UCSD-AML1 (cell line): ENCODE data around the gene COX6A1.

Experiments used
- DNase-seq: peaks from one replicate; lab custom pipeline; 2025; ENCODE audit not compliant: unreplicated experiment; lab: John Stamatoyannopoulos, UW

Gene COX6A1

DNA sequence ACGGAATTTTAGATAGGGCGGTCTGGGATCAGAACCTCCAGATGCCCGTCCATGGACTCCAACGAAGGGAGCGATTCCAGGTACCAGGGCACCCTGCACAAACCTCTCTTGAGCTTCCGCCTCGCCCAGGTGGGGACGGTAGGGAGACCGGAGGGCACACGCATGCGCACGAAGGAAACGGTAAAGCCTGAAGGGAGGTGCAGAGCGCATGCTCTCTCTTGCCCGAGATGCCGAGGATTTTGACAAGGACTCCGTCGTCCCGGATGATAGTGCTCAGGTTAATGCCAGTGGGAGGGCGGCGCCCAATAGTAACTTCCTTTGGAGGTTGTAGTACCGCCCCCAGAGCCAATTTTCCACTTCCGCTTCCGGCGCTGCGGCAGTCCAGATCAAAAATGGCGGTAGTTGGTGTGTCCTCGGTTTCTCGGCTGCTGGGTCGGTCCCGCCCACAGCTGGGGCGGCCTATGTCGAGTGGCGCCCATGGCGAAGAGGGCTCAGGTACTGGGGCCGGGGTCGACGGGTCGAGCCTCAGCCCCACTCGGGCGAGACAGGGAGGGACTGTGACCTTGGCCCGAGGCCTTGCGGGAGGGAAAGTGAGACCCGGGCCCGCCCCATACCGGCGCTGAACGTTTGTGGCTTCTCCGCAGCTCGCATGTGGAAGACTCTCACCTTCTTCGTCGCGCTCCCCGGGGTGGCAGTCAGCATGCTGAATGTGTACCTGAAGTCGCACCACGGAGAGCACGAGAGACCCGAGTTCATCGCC is at the start of gene COX6A1:
Gene COX6A1 (plus strand): TSS at position 379 of the 760 bp plus-strand sequence. CDS start 14 bp downstream, at position 393.
- peak; percentile 95 for DNase-seq

DNA sequence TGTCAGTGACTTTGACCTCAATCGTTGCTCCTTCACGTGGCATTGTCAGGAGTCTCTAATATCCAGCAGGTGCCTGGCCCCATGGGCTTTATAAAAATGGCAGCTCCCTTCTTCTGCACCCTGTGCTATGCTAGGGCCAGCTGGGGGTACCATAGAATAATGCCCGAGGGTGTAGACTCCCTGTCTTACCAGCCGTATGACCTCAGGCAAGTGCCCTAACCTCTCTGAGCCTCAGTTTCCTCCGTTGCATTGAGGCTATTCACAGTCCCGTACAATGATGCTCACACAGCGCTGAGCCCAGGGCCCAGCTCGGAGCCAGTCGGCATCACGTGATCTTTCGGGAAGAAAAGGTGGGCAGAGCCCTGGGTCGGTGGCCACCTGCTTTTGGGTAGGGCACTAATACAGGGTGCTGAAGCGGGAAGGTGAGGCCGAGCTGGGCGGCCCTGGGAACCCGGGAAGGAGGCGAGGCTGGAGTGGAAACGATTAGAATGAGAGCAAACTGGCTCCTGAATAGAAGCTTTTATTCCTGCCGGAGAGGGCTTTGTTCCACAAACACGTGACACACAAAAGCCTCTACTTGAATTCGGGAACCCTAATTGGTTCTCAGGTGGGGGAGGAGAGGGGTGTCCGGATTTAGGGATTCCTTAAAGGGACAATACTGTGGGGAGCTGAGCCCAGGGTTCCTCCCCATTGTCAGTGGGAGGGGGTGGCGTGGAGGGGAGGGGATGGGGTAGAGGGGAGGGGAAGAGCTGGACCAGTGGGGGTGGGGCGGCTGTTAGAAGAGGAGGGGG is 49.0 kb upstream of the COX6A1 start:
- no peak for DNase-seq

DNA sequence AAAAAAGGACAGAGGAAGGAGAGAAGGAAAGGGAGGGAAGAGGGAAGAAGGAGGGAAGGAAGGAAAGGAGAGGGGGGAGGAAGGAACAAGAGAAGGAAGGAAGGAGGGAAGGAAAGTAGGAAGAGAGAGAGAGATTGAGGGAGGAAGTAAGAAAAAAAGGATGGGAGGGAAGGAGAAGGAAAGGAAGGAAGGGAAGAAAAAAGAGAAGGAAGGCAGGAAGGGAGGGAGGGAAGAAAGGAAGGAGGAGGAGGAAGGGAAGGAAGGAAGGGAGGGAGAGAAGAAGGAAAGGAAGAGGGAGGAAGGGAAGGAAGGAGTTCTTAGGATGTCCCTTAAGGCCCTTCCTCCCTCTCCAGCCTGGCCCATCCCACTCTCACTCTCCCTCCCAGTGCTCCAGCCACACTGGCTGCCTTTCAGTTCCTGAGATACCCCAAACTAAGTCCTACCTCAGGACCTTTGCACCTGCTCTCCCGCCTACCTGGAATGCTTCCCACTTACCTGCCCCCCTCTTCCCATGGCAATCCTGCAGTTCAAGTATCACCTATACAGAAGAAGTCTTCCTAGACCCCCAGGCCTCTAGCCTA is 47.3 kb upstream of the COX6A1 start:
- DNase-seq = no peak

DNA sequence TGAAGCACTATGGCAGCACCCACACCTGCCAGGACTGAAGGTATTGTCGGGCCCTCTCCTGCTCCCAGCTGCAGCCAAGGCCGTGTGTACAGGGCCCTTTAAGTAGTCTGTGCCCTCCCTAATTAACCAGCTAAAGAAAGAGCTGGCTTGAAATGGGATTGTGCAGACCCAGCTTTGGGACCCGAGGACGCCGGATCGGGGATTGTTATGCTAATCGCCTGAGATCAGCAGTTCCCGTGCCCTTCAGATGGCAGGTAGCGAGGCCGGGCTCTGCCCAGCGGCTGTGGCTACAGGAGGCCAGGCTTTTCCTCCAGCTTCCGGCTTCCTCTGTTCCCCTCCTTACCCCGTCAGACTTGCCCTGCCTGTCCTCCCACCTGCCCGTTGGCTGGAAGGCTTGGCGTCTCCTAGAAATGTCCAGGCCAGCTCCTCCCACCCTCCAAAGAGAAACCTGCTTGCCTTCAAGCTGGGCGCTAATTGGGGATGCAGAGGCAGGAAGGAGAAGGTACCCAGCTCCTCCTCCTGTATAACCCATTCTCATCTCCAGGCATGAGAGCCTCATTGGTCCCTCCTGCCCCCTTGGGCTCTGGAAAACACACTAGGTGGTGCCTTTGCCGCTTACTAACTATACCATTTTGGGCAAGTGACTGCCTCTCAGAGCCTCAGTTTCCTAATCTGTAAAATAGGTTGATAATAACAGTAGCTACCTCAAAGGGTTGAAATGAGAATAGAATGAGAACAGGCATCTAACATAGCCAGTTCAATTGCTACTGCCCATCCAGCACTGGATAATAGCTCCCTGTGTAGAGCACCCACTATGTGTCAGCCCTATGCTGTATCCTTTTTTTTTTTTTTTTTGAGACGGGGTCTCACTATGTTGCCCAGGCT is 43.2 kb upstream of the COX6A1 start:
- peak; percentile 23 for DNase-seq

DNA sequence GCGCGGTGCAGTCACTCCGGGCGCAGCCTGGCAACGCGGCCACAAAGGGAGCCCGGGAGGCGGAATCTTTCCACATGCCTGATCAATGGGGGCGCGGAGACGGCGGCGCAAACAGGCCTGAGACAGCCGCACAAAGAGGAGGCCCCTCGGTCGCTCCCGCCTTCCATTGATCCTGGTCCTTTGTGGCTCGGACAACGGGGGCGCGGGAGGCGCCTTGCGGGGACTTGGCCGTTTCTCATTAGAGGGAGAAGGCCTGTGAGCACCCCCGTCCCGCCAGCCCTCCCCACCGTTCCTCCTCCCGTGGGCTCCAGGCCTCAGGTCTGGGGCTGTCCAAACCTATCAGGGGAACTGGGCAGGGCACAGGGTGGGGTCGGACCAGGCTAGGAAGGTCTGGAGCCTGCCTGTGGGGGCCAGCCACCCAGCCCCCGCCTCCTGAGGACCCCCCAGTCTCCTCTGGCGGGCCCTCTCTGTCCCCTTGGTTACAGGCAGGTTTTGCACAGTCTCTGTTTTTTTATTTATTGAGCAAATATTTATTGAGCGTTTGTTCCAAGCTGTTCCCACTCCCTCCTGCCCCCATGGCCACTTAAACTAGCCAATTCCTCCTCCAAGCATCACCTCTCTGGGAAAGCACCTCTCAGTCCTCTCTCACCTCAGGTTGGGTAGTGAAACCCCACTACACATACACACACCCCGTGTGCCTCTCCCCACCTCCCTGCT is 39.9 kb upstream of the COX6A1 start:
- DNase-seq = no peak

DNA sequence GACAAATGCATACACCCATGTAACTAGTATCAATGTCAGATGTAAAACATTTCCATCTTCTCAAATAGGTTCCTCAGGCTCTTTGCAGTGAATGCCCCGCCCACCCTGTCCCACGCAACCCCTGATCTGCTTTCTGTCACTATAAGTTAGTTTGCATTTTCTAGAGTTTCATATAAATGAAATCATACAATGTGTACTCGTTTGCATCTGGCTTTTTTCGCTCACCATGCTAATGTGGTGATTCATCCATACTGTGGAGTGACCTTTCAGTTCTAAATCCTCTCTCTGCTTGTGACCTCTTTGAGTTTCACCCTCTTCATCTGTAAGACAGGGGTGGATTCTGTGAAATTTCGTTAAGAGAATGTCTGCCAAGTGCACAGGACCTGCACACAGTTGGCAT is 38.4 kb upstream of the COX6A1 start:
- no peak for DNase-seq

DNA sequence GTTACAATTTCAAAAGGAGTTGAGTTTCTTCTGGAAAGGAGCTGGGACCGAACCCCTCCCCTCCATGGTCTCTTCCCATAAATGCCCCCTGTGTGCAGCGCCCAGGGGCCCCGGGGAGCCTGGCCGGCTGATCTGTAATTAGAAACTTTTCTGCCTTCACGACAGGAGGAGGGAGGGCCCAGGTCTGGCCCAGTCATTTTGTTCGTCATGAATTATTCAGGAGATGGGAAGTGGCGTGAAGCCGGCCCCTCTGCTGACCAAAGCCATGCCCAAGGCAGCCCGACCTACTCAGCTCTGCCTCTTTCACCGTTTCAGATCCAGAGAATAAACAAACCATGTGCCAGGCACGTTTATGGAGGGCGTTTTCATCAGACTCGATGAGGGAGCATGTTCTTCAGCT is 35.7 kb upstream of the COX6A1 start:
- DNase-seq = no peak

DNA sequence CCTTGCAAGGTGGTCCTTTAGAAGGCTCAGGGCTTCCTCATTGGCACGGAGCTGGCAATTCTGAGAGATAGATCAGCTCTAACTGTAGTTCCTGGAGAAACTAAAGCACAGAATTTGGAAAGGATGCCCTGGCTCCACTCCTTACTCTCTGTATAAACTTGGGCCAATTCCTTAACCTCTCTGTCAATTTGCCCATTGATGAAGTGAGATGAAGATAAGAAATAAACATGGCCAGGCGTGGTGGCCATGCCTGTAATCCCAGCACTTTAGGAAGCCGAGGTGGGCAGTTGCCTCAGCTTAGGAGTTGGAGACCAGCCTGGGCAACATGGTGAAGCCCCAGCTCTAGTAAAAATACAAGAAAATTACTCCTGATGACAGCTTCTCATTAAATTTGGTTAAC is 34.0 kb upstream of the COX6A1 start:
- no peak for DNase-seq

DNA sequence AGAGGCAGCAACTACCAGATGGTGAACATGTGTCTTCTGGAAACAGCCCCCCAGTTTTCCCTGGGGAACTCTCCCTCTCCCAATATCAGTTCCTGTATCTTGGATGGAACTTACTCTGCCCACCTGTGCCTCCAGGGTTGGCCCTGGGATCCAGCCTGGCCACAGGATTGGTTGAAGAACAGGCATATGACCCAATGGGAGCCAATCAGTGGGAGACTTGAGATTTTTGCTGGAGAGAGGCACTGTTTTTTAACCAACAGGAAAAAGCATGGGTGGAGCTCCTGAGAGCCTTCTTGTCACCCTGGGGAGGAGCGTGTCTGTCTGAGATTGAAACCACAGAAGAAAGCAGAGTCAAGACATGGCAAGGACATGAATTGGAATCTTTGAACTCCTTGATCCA is 33.6 kb upstream of the COX6A1 start:
- DNase-seq = no peak

DNA sequence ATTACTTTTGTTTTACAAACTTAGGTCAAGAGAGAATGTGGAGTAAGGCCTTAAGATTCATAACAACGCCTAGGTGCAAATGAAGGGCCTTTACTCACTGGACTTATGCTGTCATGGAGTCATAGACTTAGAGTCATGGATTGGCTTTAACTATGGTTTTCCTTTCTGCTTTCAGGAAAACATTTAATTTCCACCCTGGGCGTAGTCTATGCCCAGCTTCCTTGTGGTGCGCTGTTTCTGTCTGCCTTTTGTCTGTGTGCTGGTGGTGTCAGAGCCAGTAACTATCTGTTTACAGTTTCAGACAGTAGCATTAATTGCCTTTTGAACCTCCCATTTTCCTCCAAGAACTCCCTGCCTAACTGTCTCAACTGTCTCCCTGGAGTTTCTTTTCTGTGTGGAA is 31.8 kb upstream of the COX6A1 start:
- no peak for DNase-seq

DNA sequence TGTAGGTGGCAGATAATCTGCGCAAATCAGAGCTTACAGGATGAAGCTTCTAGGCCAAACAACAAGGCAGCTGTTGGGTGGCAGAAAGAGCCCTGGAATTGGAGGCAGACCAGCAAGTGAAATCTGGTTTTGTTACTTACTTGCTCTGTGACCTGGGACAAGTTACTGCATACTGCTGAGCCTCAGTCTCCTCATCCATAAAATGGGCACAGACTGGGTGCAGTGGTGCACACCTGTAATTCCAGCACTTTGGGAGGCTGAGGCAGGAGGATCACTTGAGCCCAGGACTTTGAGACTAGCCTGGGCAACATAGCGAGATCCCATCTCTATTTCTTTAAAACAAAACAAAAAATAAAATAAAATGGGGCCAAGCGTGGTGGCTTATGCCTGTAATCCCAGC is 31.4 kb upstream of the COX6A1 start:
- DNase-seq = no peak

DNA sequence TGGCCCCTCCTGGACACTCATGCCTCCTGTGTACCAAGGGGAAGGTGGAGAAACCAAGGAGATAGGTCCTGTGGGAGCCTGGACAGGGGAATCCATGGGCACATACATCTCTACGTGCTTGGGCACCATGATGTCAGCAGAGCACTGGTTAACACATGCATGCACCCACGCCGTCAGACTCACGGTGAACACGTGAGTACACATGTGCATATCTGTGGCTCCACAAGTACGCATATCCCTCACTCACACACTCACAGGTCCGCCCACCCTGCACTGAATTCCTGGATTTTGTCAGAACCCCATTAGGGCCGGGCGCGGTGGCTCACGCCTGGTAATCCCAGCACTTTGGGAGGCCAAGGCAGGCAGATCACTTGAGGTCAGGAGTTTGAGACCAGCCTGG is 29.1 kb upstream of the COX6A1 start:
- no peak for DNase-seq

DNA sequence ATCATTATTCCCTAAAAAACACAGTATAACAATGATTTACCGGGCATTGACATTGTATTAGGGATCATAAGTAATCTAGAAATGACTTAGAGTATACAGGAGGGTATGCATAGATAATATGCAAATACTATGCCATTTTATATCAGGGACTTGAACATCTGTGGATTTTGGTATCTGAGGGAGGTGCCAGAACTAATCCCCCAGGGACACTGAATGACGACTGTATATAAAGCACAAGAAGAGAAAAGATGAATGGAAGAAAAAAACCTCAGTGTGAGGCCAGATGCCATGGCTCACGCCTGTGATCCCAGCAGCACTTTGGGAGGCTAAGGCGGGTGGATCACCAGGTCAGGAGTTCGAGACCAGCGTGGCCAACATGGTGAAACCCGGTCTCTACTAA is 25.5 kb upstream of the COX6A1 start:
- DNase-seq = no peak

DNA sequence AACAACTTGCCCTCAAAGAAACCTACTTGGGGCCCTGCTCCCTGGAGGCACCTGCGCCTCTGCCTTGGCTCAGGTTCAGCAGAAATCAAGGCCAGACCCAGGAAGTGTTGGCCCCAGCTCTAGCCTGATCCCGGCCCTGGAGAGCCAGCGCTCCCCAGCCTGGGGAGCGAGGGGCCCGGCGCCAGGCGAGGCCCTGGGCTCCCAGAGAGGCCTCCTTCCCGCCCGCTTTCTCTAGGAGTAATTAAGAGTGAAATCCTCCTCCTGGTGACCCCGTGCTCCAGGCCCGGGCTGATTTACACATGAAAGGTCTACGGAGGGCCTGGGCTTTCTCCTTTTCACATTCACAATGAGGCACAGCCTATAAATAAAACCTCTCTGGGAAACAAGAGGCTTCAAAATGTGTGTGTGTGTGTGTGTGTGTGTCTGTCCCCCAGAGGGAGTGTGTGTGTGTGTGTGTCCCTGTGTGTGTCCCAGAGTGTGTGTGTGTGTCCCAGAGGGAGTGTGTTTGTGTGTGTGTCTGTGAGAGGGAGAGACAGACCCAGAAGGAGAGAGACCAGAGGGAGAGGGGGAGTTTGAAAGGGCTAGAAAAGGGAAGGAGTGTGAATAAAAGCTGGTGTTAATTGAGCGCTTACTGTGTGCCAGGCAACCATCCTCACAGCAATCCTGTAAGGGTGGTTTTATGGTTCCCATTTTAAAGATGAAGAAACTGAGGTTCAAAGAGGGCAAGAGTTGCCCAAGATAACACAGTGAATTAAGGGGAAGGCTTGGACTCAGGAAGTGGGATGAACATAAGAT is 23.8 kb upstream of the COX6A1 start:
- DNase-seq = no peak

DNA sequence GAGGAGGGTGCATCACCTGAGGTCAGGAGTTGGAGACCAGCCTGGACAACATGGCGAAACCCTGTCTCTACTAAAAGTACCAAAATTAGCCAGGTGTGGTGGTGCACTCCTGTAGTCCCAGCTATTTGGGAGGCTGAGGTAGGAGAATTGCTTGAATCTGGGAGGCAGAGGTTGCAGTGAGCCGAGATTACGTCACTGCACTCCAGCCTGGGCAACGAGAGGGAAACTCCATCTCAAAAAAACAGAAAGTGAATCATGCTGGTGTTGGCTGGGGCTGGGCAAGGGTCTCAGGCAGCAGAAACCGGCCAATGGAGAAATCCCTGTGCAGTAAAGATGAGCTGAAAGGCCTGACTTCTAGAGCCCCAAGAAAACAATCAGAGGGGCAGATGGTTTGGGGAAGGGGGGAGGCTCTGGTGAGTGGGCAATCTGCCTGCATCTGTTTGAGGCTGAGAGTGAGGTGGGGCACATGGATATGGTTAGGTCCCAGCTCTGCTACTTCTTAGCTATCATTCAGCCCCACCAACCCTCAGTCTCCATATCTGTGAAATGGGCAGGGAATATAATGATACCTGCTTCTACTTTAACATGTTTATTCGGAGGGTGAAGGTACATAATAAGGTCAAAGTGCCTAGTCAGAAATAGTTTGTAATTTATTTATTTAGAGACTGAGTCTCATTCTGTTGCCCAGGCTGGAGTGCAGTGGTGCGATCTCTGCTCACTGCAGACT is 21.3 kb upstream of the COX6A1 start:
- DNase-seq = no peak

DNA sequence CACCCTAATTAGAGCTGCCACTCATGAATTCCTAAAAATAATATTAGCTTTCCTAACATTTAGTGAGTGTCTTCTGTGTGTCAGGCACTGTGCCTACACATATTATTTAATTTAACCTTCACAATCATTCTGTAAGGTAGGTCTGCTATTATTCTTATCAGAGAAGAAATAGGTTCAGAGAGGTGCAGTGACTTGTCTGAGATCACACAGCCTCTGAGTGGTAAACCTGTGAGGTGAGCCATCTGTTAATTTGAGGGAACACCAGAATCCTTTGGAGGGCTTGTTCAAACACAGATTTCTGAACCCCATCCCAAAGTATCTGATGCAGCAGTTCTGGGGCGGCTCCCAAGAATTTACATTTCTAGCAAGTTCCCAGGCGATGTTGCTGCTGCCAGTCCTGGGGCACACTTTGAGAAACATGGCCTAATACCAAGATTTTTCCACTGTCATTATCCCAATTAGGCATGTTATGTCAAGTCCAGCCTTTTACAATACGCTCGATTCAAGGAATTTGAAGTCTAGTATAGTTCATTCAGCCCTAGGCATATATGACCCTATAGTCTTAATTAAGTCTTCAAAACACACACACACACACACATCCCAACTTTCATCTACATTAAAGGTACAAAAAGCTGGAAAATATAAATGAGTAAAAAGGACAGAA is 19.9 kb upstream of the COX6A1 start:
- DNase-seq = no peak

DNA sequence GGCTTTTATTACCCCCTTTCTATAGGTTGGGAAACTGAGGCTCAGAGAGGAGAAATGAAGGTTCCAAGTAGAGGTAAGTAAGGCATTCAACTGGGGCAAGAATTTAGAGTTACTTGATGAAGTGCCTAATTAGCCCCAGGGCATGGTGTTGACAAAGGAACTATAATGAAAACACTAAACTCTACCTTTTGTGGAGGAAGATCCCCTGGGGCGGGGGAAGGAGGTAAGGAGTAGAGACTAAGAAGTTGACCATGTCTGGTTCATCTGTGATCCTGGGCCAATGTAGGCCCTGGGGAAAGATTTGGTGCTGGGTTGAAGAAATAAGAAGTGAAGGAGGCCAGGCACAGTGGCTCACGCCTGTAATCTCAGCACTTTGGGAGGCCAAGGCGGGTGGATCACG is 16.2 kb upstream of the COX6A1 start:
- no peak for DNase-seq

DNA sequence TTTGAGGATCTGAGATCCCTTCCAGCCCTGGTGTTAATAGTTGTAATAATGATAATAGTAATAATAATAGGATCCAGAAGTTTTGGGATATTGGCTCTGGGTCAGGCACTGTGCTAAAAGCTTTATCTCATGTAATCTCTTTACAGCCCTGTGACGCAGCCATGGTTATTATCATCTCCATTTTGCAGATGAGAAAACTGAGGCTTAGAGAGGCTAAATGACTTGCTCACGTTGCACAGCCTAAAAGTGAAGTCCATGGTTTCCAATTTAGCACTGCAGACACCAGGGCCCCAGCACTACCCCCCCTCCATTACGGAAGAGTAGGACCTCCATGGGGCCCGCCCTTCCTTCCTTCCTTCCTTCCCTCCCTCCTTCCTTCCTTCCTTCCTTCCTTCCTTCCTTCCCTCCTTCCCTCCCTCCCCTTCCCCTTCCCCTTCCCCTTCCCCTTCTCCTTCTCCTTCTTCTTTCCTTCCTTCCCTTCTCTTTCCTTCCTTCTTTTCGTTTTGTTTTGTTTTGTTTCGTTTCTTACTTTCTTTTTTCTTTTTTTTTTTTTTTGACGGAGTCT is 14.9 kb upstream of the COX6A1 start:
- DNase-seq = no peak
